Osteoblast (primary cell): ENCODE results near the gene RASAL3. TPM values are rescaled to one million over a fixed set of nuclear protein-coding genes. Genes with fewer than 3 reads are reported as not detected.
A peak's percentile ranks its signal among the peaks of the same experiment; 100 is the strongest.

Experiments used
- DNase-seq: peaks from one replicate; pipeline ENCODE4 v3.0.0; 2011; ENCODE audit warnings: low spot score, mixed read lengths; ENCODE audit not compliant: insufficient read length; ENCODE audit errors: missing footprints
- H2AFZ ChIP-seq: 2 replicates; pipeline ENCODE4 v1.6.0; 2011; ENCODE audit warnings: mild to moderate bottlenecking, low read length
- H3K27ac ChIP-seq: 2 replicates; pipeline ENCODE4 v1.5.1; 2011; ENCODE audit warnings: mild to moderate bottlenecking, low read depth, low read length, moderate library complexity
- H3K27me3 ChIP-seq: 2 replicates; pipeline ENCODE4 v1.6.0; 2012; ENCODE audit warnings: mild to moderate bottlenecking, control low read depth, inconsistent platforms, low read length, moderate library complexity; ENCODE audit not compliant: insufficient read depth
- H3K36me3 ChIP-seq: 2 replicates; pipeline ENCODE4 v1.5.1; 2011; ENCODE audit warnings: mild to moderate bottlenecking, low read length, control low read depth, moderate library complexity; ENCODE audit not compliant: insufficient read depth
- H3K4me1 ChIP-seq: 2 replicates; pipeline ENCODE4 v1.5.1; 2011; ENCODE audit warnings: mild to moderate bottlenecking, low read length, control low read depth, moderate library complexity; ENCODE audit not compliant: insufficient read depth
- H3K4me2 ChIP-seq: 2 replicates; pipeline ENCODE4 v1.6.0; 2011; ENCODE audit warnings: mild to moderate bottlenecking, low read length; ENCODE audit not compliant: insufficient read depth
- H3K4me3 ChIP-seq: fragments of 200-600 bp; sonication (generic); 3 replicates; pipeline ENCODE4 v1.5.1; 2012; ENCODE audit warnings: mild to moderate bottlenecking, low read length, inconsistent platforms; ENCODE audit not compliant: insufficient read depth
- H3K79me2 ChIP-seq: 2 replicates; pipeline ENCODE4 v1.6.0; 2012; ENCODE audit warnings: mild to moderate bottlenecking, low read length, control low read depth, inconsistent platforms; ENCODE audit not compliant: insufficient read depth
- H3K9me3 ChIP-seq: 2 replicates; pipeline ENCODE4 v1.5.1; 2011; ENCODE audit warnings: low read depth, low read length, control low read depth
- H4K20me1 ChIP-seq: 2 replicates; pipeline ENCODE4 v1.6.0; 2012; ENCODE audit warnings: mild to moderate bottlenecking, low read length, control low read depth; ENCODE audit not compliant: insufficient read depth
- total RNA-seq: library from RNA; depleted of rRNA; stranded (reverse); fragments of >200 nt; gene quantifications from 2 replicates; pipeline ENCODE4 v1.2.3, GENCODE V29; 2012
- TF ChIP-seq, protein P1 (sequence below): IDR thresholded peaks from 2 replicates; pipeline ENCODE4 v1.5.1; 2011; ENCODE audit warnings: mild to moderate bottlenecking, low read depth, low read length, moderate library complexity; ENCODE audit errors: extremely low read depth

Gene RASAL3
- total RNA-seq, 1 donor, result under 0.01 TPM

DNA sequence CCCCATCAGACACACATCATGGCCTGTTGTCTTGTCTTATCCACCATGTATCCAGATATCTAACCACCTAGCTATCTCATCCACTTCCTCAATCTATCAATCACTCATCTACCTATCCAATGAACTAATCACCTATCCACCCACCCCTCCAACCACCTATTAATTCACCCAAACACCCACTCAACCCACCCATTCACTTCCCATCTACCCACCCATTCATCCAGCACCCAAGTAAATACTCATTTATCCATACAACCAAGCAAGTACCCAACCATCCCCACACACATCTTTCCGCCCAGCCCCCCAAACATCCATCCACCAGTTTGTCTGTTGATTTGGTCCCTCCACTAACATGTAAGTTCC, 13.8 kb downstream of the RASAL3 start:
- Histone ChIP-seq H3K27ac (no peak overlapping the region), H3K4me2 (no peak overlapping the region), H2AFZ (no peak overlapping the region), H4K20me1 (peaks cover 3% of the 10 kb centered on the region), H3K79me2 (no peaks in the 10 kb centered on the region), H3K9me3 (no peaks in the 10 kb centered on the region), H3K4me3 (no peak overlapping the region), H3K36me3 (no peaks in the 10 kb centered on the region), H3K4me1 (peaks cover 11% of the 10 kb centered on the region), H3K27me3 (peaks cover 7% of the 10 kb centered on the region)
- TF ChIP-seq, protein P1, sequence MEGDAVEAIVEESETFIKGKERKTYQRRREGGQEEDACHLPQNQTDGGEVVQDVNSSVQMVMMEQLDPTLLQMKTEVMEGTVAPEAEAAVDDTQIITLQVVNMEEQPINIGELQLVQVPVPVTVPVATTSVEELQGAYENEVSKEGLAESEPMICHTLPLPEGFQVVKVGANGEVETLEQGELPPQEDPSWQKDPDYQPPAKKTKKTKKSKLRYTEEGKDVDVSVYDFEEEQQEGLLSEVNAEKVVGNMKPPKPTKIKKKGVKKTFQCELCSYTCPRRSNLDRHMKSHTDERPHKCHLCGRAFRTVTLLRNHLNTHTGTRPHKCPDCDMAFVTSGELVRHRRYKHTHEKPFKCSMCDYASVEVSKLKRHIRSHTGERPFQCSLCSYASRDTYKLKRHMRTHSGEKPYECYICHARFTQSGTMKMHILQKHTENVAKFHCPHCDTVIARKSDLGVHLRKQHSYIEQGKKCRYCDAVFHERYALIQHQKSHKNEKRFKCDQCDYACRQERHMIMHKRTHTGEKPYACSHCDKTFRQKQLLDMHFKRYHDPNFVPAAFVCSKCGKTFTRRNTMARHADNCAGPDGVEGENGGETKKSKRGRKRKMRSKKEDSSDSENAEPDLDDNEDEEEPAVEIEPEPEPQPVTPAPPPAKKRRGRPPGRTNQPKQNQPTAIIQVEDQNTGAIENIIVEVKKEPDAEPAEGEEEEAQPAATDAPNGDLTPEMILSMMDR, result no peak
- no peak for DNase-seq

DNA sequence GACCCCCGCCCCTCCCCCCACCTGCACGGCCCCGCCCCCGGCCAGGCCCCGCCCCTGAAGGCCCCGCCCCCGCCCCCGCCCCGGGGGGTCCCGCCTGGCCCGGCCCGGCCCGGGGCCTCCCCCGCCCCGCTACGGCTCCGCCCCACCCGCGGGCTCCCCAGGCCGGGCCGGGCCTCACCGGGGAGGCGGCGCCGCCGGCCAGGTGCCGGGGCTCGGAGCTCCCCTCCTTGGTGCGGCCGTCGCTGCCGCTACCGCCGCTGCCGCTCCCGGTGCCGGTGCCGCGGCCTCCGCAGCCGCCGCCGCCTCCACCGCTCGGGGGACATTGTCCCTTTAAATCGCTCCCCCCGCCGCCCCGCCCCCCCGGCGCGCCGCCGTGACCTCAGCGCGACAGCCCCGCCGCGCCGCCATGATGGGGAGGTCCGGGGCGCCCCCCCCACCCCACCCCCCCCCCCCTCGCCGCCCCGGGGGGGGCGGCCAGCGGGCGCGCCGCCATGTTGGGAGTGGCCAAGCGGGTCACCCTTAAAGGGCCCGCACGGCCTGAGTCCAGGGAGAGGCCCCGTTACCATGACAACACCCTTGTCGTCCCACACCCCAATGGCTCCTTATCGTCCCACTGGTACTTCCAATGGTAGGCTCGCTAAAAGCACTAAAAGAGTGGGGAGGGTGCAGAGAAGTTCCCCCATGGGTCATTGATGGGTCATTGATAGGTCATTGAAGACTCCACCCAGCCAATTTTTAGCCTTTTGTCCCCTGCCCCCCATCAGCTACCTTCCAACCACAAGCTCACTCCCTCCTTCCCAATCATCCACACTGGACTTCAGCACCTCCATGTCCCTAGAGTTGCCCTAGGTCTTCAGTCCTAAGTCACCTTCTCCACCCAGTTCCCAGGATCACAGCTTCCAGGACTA, 14.5 kb downstream of the RASAL3 start, which contains the start of gene WIZ:
WIZ (minus strand) TSS at position 337 of the 908 bp plus-strand sequence. CDS start 1,649 bp downstream, outside the sequence.
- no peak within 1 kb of the TSS for H3K27ac ChIP-seq
- peak within 1 kb of the TSS; percentile 71 for H3K4me3 ChIP-seq
- H3K36me3 ChIP-seq, result no peaks in the 10 kb centered on the region
- peak within 1 kb of the TSS; percentile 78 for H3K4me2 ChIP-seq
- peak within 1 kb of the TSS; percentile 65 for H2AFZ ChIP-seq
- peaks cover 11% of the 10 kb centered on the region for H3K4me1 ChIP-seq
- no peaks in the 10 kb centered on the region for H3K9me3 ChIP-seq
- TF ChIP-seq, protein P1, result no peak
- DNase-seq, result peak; percentile 100
- H3K27me3 ChIP-seq, result peaks cover 1% of the 10 kb centered on the region
- peaks cover 3% of the 10 kb centered on the region for H4K20me1 ChIP-seq
- no peaks in the 10 kb centered on the region for H3K79me2 ChIP-seq

DNA sequence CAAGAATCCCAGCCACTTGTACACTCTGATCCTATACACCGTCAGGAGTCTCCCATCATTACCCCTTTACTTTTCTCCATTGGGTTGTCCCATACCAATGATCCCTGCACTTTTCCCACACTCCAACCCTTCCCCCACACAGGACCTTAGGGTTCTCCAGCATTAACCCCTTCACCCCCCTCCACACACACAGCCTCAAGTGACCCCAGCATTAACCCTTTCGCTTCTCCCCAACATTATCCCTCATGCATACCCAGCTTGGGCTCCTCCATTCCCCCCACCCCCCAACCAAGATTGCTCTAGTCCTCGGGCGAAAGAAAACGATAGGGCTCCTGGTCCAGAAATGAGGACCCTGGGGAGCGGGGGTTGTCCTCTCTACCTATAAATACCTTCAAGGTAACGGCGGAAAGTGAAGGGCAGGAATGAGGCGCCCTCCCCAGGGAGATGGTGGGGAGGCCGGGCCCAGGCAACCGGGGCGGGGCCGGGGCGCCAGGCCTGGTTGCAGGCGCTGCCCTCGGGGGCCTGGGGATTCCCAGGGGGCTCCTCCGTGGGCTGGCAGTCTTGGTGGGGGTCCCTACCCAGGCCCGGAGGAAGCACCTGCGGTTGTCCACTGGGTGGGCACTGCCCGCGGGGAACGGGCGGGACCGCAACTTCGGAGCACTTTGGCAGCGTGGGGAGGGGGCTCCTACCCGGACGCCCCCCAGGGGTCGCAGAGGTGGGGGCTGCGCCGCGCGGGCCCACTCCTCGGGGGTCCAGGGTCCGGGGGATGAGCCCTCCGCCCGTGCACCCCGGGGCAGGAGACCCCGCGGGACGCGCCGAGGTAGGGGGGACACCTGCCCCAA, 15.3 kb downstream of the RASAL3 start:
- Histone ChIP-seq H3K27me3 (no peaks in the 10 kb centered on the region), H2AFZ (peak overlapping the region; percentile 65), H3K36me3 (no peaks in the 10 kb centered on the region), H3K27ac (no peak overlapping the region), H3K79me2 (no peaks in the 10 kb centered on the region), H3K4me2 (peak overlapping the region; percentile 78), H4K20me1 (peaks cover 3% of the 10 kb centered on the region), H3K4me1 (peaks cover 11% of the 10 kb centered on the region), H3K4me3 (peak overlapping the region; percentile 71), H3K9me3 (no peaks in the 10 kb centered on the region)
- TF ChIP-seq, protein P1, result no peak
- DNase-seq, result peak; percentile 95
